HTERT RPE-1 (cell line): Measurements from ENCODE around the gene HTR3D.
"Not testable (repeated sequence)": the region's sequence is repeated elsewhere in the genome, so short reads cannot be mapped to it uniquely, and the experiment has no call there.

Experiments used
- in situ Hi-C: fragments of 300-500 bp; cut with MboI; formaldehyde crosslinking; loops from 4 replicates; pipeline ENCODE4 v1.14.3; 2020; ENCODE audit warnings: low sequenced_read_pairs

Gene HTR3D

DNA sequence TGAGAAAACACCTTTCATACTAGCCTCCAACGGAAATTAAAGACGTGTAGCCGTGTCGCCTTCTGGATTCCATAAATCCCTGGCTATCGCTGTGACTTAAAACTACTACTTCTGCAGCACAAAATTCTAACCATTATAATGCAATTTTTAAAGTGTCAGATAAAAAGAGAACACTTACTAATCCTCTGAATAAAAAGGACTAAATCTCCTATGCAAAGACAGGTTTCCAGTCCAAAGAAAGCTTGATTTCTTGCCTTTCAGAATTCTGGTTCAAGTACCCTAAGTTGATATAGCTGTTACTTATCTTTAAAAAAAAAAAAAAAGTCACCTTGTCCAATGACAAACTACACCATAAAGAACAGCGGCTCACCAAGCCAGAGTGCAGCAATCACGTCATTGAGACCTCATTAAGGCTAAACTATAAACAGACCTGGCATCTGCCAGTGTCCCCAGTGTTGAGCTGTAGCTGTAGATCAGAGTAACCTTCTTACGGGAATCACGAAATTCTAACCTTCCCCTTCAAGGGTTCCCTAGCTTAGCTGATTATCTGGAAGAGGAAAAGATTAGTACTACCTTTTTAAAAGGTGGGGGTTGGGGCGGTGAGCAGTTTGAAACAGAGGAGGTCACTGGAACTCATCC, 16.0 kb upstream of the HTR3D start:
- in situ Hi-C loops: no loop called here

DNA sequence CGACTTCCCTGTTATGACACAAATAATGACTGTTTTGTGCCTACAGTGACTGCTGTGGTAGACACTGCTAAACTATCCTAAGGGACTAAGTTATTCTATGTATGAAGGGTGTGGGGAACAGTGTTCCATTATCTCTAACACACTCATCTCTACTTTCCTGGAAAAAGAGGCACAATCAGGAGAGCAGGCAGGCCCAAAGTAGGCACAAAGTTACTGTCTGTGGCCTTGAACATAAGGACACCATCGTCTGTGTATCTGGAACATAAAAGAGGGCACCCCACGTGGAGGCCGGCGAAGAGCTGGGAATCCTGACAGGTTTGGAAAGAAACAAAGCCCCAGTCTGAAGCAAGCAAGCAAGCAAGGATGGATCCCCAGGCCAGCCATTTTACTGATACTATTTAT, 15.4 kb upstream of the HTR3D start:
- in situ Hi-C loops: no loop called here

DNA sequence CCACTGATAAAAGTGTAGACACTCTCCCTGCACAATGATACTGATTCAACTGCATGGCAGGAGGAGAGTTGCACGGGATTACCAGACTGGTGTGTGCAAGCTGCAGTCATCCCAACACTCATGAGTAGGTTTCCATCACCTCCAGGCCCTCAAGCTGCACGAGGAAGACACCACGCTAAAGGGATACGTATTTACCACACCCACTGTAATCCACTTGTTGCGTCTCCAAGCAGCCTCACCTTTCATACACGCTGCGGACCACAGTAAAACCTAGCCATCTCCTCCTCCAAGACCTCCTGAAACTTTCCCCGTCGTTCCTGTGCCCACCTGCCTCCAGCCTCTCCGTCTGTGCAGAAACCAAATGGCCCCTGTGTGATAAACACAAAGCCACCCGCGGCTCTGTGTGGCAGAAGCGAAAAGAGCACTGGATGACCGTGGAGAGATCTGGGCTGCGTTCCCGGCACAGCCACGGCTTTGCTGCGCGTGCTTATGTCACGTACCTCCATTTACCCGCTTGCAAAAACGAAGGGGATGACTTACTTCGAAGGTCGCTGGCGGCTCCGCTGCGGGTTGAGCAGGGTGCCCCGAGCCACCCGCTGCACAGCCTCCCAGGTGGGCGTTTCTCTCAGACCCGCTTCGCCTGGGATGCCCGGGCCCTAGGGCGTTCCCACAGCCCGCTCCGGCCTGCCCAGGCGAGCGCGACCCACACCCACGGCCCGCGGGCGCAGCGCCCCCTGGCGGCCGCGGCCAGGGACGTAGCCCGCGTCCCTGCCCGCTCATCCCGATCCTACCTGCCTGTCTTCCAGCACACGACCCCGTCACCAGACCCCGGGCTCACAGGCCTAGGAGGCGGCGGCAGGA, 14.5 kb upstream of the HTR3D start:
- in situ Hi-C loops: no loop called here

DNA sequence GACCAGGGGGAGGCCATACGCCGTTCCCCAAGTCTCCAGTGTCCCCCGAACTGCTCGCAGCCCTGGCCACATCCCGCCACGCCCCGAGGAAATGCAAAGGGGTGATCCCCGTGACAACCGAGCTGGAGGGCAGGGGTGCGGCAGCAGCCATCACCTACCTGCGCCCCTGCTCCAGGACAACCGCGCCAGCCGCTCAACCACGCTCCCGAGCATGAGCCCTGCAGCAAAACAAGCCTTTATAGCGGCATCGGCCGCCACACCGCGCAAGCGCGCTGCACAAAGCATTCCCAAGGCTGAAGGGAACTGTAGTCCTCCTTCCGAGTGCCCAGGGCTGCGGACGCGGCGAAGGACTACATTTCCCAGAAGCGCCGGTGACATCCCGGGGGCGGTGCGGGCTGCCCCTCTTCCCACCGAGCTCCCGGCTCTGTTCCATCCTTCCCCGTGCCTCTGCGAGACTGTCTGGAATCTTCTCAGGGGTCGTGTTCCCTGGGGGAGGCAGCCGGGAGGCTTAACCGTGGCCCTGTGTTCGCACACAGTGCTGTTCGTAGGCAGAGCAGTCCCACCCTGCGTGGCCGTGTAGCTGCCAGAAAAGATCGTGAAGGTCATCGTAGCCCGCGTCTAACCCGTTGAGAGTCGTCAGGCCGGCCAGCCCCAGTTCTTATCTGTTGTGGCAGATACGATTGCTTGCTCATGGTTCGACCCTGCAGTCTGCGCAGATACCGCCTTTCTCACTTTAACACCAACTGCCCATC, 13.7 kb upstream of the HTR3D start, which contains the start of gene ABCC5:
ABCC5 (minus strand) TSS at position 213 of the 752 bp plus-strand sequence. CDS start 3,492 bp downstream, outside the sequence.
- in situ Hi-C loops: no loop called here

DNA sequence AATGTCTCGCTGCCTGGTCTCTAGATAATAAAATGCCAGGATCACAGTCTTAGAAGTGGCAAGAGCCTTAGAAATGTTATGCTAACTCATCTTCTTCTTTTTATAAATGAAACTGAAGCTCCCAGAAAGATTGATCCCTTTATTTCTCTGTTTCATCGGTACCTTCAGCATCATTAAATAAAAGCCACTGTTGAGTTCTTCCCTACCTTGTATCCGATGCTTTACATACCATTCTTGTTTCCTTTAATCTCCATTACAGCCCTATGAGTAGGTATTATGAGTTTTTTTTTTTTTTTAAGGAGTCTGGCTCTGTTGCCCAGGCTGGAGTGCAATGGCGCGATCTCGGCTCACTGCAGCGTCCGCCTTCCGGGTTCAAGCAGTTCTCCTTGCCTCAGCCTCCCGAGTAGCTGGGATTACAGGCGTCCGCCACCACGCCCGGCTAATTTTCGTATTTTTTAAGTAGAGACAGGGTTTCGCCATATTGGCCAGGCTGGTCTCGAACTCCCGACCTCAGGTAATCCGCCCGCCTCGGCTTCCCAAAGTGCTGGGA, 13.0 kb upstream of the HTR3D start:
- in situ Hi-C loops: no loop called here

DNA sequence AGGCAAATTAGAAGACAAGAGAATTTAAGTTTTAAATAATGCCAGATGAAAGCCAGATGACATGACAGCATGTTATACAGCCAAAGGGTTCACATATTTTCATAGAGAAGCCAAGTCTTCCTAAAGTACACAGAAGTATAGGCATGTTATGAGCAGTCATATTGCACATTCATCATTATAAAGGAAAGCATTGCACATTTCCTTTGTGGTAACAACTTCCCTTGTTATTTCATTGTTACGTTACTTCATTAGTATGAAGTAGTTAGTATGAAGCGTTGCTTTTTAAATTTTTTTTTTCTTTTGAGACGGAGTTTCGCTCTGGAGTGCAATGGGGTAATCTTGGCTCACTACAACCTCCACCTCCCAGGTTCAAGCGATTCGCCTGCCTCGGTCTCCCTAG, 9.2 kb upstream of the HTR3D start:
- in situ Hi-C loops: no loop called here

DNA sequence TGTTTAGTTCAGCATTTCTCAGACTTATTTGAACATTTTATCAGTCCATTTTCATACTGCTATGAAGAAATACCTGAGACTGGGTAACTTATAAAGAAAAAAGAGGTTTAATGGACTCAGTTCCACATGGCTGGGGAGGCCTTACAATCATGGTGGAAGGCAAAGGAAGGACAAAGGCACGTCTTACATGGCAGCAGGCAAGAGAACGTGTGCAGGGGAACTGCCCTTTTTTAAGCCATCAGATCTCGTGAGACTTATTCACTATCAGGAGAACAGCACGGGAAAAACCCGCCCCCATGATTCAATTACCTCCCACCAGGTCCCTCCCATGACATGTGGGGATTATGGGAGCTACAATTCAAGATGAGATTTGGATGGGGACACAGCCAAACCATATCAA, 6.3 kb upstream of the HTR3D start:
- in situ Hi-C loops: not testable (repeated sequence)

DNA sequence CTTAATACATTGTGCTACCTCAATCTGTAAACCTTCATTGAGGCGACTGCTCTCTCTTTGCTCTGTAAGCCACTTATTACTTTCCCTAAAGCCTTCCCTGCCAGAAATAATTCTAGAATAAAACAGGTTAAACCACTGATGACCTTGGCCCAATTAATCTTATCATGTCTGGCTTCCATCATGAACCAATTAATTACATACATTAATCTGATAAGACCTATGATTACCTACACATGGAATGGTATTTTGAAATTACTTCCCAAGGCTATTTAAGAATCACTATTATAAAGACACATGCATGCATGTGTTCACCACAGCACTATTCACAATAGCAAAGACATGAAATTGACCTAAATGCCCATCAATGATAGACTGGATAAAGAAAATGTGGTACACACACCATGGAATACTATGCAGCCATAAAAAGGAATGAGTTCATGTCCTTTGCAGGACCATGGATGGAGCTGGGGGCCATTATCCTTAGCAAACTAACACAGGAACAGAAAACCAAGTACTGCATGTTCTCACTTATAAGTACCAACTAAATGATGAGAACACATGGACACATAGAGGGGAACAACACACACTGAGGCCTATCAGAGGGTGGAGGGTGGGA, 3.2 kb upstream of the HTR3D start:
- in situ Hi-C loops: not testable (repeated sequence)

DNA sequence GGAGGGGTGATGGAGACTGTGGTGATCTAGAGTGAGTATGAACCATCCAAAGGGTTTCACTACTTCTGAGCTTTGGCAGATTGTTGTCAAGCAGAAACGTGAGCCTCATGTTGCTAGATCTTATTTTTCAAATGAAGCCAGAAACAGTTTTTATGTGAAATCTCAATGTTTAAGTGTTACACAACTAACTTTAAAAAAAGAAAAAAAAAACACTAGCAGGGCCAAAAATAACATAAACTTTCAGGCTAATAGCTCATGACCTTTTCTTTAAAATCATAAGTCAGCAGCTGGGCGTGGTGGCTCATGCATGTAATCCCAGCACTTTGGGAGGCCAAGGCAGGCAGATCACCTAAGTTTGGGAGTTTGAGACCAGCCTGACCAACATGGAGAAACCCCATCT, 2.1 kb upstream of the HTR3D start:
- in situ Hi-C loops: no loop called here

DNA sequence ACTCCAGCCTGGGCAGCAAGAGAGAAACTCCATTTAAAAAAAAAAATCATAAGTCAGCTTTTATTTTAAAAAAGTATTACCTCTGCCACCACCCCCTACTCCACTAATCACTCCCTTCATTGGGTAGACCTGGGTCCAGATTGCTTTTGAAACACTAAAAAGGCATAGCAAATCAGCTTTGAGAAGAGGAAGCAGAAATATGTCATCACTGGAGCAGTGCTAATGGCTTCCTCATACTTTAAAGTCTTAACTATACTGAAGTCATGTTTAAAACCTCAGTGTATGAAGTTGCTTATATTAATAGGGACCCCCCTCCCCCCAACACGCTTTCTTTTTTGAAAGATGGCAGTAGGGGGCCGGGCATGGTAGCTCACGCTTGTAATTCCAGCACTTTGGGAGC, 1.0 kb upstream of the HTR3D start:
- in situ Hi-C loops: no loop called here

DNA sequence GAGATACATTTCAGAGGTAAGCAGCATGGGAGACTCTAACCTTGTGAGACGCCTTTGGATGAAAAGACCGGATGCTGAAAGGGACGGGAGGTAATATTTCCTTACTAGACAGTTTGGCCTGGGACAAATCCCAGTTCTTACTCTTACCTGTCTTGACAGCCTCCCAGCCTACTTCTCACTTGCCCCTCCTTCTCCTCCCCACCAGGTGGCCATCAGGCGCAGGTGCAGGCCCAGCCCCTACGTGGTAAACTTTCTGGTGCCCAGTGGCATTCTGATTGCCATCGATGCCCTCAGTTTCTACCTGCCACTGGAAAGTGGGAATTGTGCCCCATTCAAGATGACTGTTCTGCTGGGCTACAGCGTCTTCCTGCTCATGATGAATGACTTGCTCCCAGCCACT, 6.3 kb downstream of the HTR3D start:
- in situ Hi-C loops: no loop called here

DNA sequence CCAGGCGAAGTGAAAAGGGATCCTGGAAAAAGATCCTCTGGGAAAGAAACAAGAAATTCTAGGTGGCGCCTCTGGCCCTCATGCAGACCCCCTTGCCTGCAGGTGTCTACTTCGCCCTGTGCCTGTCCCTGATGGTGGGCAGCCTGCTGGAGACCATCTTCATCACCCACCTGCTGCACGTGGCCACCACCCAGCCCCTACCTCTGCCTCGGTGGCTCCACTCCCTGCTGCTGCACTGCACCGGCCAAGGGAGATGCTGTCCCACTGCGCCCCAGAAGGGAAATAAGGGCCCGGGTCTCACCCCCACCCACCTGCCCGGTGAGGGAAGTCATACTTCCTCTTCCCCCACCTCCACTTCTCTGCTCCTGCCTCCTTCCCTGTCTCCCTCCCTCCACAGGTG, 6.8 kb downstream of the HTR3D start:
- in situ Hi-C loops: not testable (repeated sequence)

DNA sequence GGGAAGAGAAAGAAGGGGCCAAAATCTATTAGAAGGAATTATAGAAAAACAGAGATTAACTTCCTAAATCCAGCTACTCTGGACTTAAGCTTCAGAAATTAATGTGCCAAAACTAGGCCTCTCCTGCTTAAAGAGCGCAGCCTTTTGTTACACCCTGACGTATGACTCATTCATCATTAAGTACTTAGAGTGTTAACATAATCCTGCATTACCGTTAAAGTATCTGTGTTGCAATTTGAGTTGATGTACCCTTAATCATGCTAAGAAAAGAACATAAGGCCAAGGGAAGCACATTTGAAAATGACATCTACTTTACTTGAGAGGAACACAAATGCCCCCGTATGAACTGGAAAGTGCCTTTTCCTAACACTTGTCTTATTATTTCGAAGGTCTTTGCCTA, 7.9 kb downstream of the HTR3D start:
- in situ Hi-C loops: no loop called here

DNA sequence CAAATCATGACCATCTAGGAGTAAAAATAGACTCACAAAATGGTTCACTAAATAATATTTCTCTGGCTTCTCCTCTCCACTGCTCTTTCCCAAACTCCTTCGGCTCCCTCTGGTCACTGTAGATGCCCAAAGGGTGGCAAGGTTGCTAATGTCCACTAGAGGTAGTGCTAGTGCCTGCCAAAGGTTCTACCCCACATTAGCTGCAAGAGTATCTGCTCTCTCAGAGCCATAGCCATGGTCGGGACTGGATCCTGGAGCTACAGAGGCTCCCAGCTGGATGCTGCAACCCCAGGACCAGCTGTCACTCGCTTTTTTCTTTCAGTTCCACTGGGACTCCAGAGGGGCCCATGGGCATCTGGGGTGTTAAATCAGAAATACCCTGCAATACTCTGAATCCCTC, 8.5 kb downstream of the HTR3D start:
- in situ Hi-C loops: no loop called here

DNA sequence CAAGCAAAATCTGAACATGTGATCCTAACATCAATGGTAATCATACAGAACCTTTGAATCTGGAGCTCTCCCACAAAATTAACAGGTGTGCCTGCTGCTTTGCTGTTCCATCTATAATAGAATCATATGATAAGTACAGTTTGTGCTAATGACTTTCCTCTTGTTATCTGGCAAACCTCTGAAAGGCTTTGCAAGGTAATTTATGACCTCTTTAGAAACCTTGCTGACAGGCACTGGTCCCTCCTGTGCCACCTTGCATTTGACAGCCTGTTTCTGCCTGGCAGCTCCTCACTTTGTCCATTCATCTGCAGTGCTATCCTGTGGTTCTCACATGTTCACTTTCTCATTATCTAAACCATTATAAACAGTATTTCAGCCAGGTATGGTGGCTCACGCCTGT, 11.1 kb downstream of the HTR3D start:
- in situ Hi-C loops: no loop called here

DNA sequence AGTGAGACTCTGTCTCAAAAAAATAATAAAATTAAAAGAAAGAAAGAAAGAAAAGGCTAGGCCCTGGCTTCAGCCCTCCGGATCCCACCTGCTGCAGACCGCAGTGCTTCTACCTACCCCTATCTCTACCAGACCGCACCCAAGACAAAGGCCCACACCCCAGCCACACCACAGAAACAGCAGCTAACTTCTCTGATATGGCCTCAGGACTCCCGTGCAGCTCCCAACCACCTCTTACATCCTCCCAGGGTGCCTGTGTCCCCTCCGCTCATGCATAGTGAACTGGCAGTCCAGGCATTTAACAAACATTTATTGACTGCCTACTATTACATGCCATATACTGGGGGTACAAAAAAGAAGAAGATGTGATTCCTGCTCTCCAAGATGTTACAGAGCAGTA, 14.5 kb downstream of the HTR3D start:
- in situ Hi-C loops: no loop called here

DNA sequence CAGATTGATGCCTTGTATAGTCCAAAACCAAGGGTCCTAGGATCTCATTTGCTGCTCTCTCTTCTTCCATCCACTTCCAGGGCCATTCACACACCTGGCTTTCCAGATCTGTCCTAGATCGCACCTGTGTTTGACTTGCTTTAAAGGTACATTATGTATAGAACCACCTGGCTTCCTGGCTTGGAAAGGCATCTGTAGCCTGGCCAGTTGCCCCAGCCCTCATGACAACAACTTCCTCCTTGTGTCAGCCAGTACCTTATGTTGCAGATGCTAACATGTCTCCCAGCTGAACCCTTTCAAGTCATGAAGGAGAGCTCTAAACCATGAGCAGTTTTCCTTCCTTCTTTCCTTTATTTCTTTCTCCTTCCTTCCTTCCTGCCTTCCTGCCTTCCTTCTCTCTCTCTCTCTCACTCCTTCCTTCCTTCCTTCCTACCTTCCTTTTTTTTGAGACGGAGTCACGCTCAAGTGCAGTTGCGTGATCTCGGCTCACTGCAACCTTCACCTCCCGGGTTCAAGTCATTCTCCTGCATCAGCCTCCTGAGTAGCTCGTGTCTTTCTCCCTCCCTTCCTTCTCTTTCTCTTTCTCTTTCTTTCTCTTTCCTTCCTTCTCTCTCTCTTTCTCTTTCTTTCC, 18.8 kb downstream of the HTR3D start:
- in situ Hi-C loops: no loop called here

DNA sequence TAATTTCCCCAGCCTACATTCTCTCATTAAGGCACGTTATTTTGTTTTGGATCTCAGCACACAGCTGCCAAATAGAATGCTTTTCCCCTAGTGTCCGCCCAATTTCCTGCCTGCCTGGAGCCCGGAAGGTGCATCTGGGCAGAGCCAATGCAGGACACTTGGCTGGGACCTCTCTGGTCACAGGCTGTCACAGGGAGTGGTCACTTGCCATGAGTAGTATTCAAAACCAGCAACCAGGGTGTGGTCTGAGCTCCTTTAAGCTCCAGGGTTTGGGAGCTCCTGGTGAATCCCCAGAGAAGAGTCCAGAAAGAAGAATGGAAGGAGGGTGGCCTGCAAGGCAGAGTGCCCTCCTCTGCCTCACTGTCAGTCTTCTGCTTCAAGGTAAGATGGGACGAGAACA, 21.2 kb downstream of the HTR3D start, which contains the start of gene HTR3C:
HTR3C (plus strand) TSS at position 281 of the 400 bp plus-strand sequence; CDS start at position 315, 34 bp downstream.
- in situ Hi-C loops: no loop called here

DNA sequence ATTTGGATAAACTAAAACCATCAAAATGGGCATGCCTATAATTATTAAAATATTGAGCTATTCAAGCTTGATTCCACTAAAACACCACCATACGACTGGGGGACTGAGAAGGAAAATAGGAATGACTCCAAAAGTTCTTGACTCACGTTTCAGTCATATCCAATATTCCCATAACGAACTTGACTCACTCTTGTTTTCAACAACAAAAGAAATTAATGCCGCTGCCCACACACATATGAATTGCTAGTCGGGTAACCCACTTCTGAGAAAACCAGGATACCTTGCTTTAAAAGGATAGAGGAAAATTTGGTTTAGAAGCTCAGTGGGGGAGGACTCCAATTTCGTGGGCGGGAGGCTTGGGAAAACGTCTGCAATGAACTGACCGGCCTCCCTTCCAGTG, 26.5 kb downstream of the HTR3D start:
- in situ Hi-C loops: no loop called here

DNA sequence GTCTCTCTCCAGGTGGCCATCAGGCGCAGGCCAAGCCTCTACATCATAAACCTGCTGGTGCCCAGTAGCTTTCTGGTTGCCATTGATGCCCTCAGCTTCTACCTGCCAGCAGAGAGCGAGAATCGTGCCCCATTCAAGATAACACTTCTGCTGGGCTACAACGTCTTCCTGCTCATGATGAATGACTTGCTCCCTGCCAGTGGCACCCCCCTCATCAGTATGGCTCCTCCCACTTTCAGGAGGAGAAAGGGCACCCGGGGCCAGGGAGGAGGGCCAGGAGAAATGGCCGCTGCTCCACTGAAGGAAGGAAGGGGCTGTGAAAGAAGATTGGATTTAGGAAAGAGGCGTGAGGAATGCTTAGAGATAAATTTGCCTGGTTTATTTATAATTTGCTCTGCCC, 27.9 kb downstream of the HTR3D start:
- in situ Hi-C loops: no loop called here
